SJSA1 (cell line): ENCODE results near the gene SERPINF2. TPM values are rescaled to one million over a fixed set of nuclear protein-coding genes. Genes with fewer than 3 reads are reported as not detected.
"Not testable (repeated sequence)": the region's sequence is repeated elsewhere in the genome, so short reads cannot be mapped to it uniquely, and the experiment has no call there.

Experiments used
- DNase-seq, 2 experiments: peaks; one replicate each; pipeline ENCODE4 v3.0.0-alpha.2; 2015 to 2020; ENCODE audit warnings: low spot score in 2 of 2, low read depth in 1 of 2
- H3K27ac ChIP-seq: fragments of 250-450 bp; sonication (Bioruptor Pico); 2 replicates; pipeline ENCODE4 v1.5.1; 2020; ENCODE audit warnings: mild to moderate bottlenecking, moderate library complexity
- H3K27me3 ChIP-seq: fragments of 250-450 bp; sonication (Bioruptor Pico); replicated peaks from 2 replicates; pipeline ENCODE4 v1.5.1; 2020; ENCODE audit warnings: mild to moderate bottlenecking, moderate library complexity
- H3K36me3 ChIP-seq: fragments of 250-450 bp; sonication (Bioruptor Pico); 2 replicates; pipeline ENCODE4 v1.5.1; 2020; ENCODE audit warnings: mild to moderate bottlenecking
- H3K4me1 ChIP-seq: fragments of 250-450 bp; sonication (Bioruptor Pico); replicated peaks from 2 replicates; pipeline ENCODE4 v1.6.1; 2021; ENCODE audit warnings: mild to moderate bottlenecking
- H3K4me3 ChIP-seq: fragments of 250-450 bp; sonication (Bioruptor Pico); 2 replicates; pipeline ENCODE4 v1.5.1; 2020; ENCODE audit warnings: mild to moderate bottlenecking
- H3K9me3 ChIP-seq: fragments of 250-450 bp; sonication (Bioruptor Pico); replicated peaks from 2 replicates; pipeline ENCODE4 v1.5.1; 2020; ENCODE audit warnings: mild to moderate bottlenecking
- total RNA-seq: library from RNA; depleted of rRNA; stranded (reverse); fragments of >200 nt; shearing (Covaris generic); gene quantifications from 2 replicates; pipeline ENCODE4 v1.2.3, GENCODE V29; 2014

SERPINF2 gene
- total RNA-seq, 1 experiment from 2014 or later, result not detected

DNA sequence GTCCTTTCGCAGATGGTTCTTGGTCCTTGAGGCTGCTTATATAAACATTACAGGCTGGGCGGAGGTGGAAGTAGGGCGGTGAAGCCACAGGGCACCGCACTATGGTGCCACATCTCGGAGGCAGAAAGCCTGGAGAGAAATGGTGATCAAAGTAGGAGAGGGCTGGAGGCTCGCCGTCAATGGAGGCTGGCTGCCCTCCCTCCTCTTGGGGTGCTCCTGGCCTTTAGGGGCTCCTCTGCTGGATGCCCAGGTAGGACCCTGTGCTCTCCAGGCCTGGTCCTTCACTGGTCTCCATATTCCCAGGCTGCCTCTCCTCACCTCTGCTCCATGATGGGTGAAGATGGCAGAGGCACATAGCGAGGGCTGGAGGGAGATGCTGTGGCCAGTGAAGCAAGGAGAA lies 30.4 kb upstream of the SERPINF2 start:
- Histone ChIP-seq H3K4me3 (no peak overlapping the region), H3K27me3 (no peaks in the 10 kb centered on the region), H3K27ac (no peak overlapping the region), H3K36me3 (peaks cover 62% of the 10 kb centered on the region), H3K4me1 (peaks cover 36% of the 10 kb centered on the region), H3K9me3 (no peaks in the 10 kb centered on the region)
- DNase-seq, result no peak

DNA sequence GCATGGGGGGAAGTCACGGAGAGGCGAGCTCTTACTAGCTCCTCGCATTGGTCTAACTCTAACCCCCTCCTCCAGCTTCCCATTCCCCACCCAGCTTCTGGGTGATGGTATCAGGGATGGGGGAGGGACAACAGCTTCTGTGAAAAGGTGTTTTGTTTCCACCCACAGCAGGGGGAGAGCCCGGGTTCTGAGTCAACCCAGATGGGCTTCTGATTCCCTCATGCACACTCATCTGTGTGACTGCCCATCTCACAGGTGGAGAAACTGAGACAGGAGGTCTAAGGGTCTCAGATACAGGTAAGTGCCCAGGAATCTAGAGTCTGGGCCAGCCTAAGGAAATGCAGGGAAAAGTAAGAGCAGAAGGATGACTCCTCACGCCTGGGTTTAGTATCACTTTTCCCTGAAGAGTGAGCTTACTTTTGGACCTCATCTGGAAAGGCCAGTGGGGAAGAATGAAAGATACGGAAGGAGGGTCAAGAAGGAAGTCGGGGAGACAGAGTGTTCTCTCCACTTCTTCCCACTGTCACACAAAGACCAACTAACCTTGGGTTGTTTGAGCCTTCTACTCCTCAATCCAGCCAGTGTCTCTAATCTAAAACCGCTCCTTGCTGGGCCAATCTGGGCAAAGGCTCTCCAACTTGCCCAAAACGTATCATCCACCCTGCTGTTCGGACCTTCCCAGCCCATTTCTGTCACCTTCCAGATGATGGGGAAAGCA lies 29.4 kb upstream of the SERPINF2 start:
- Histone ChIP-seq H3K4me1 (peaks cover 46% of the 10 kb centered on the region), H3K9me3 (no peaks in the 10 kb centered on the region), H3K27me3 (no peaks in the 10 kb centered on the region), H3K36me3 (peaks cover 58% of the 10 kb centered on the region), H3K27ac (peak overlapping the region; percentile 63; the same call in 1 of the 2 replicates), H3K4me3 (peak overlapping the region; percentile 51)
- DNase-seq, result no peak

DNA sequence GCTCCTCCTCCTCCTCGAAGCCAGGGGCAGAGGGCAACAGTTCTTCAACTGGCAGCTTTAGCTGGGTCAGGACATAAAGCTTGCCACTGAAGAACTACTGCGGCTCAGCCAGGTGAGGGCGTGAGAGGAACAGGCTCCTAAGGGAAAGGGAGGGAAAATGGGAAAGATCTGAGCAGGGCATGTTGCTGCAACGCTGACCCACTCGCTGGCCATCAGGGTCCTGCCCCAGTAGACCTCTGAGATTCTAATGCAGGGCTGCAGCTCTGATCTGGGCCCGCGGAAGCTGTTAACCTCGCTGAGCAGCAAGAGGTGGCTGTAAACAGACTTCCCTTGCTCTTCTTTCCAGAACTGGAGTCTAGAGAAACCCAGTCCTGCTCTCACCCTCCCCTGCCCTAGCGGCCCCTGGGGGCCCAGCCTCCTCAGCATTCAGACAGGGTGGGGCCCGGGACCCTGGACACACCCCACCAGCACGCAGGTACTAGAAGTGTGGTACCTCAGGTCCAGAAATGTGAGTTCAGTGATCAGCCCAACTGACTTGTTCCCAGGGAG lies 28.7 kb upstream of the SERPINF2 start:
- H3K4me3 ChIP-seq, result peak overlapping the region; percentile 51
- H3K27me3 ChIP-seq, result no peaks in the 10 kb centered on the region
- H3K9me3 ChIP-seq, result no peaks in the 10 kb centered on the region
- H3K36me3 ChIP-seq, result peaks cover 53% of the 10 kb centered on the region
- peak overlapping the region; percentile 63 for H3K27ac ChIP-seq
- peaks cover 48% of the 10 kb centered on the region for H3K4me1 ChIP-seq
- peak in 1 of 2 experiments; percentile 44 for DNase-seq

DNA sequence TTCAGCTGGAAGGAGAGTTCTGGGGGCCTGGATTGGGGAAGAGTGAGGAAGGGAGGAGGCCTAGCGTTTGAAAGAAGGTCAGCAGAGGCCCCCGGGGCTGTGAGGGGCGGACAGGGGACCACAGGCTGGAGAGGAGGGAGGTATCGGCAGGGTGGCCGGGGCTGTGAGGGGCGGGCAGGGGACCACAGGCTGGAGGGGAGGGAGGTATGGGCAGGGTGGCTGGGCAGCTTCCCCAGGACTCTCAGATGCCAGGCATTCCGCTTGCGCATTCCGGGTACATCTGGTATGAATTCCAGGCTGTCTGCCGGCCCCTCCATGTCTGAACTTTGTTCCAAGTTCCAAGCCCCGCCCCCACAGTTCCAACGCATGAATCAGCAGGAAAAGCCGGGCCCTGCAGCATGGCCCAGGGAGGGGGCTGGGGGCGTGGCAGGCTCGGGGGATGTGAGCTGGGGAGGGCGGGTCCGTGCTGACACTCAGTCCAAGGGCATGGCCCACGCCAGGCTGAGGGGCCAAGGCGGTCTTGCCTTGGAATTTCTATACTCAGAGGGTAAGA lies 28.2 kb upstream of the SERPINF2 start:
- Histone ChIP-seq H3K36me3 (peaks cover 53% of the 10 kb centered on the region), H3K4me3 (peak overlapping the region; percentile 51), H3K4me1 (peaks cover 48% of the 10 kb centered on the region), H3K27ac (peak overlapping the region; percentile 88), H3K27me3 (no peaks in the 10 kb centered on the region), H3K9me3 (no peaks in the 10 kb centered on the region)
- peak; percentile 95 to 100 for DNase-seq

DNA sequence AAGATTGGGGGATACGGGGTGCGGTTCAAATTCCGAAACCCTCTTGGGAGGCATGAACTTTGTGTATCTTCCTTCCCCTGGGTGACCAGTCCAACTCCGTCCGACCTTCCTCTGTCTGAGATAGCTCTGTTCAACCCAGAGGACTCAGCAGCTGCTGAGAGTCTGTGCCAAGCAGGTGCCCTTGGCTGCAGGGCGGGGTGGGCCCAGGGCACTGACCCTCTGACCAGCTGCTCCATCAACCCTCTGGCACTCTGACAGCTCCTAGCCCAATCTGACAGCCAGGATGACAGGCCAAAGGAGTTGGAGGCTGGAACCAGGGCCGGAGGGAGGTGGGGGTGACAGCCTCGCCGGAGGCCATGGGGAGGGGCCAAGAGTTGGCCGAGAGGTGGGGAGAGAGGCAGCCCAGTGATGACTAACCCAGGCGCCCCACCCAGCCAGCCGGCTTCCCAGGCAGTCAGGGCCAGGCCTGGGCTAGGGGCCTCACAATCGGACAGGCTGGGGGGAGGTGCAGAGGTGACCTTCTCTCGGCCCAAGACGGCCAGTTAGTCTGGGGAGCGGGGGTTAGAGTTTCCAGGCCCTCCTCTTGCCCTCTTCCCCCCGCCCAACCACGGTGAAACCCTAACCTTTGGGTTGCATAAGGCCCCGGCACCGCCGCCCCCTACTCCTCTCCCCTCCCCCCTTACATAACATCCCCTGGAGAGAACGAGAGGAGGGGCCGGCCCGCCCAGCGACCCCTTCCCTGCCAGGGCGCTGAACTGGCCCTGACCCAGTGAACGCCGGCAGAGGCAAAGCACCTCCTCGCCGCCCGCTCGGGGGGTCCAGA lies 27.5 kb upstream of the SERPINF2 start:
- peak overlapping the region; percentile 51 for H3K4me3 ChIP-seq
- H3K36me3 ChIP-seq, result peaks cover 50% of the 10 kb centered on the region
- no peaks in the 10 kb centered on the region for H3K9me3 ChIP-seq
- H3K27ac ChIP-seq, result peak overlapping the region; percentile 88
- H3K4me1 ChIP-seq, result peaks cover 44% of the 10 kb centered on the region
- DNase-seq, result peak; percentile 94 to 96
- H3K27me3 ChIP-seq, result no peaks in the 10 kb centered on the region

DNA sequence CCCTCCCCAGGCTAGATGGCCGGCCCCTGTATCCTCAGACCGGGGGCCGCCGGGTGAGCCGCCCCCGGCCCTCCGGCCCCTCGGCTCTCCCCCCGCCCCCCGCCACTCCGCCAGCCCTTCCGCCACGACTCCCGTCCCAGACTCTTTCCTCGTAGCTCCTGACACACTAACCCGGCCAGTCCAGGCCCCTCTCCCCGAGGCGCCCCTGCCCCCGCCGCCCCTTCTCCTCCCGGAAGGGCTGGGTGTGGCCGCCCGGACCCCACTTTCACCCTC lies 26.9 kb upstream of the SERPINF2 start:
- Histone ChIP-seq H3K9me3 (no peaks in the 10 kb centered on the region), H3K36me3 (peaks cover 46% of the 10 kb centered on the region), H3K4me3 (peak overlapping the region; percentile 51), H3K27ac (peak overlapping the region; percentile 88), H3K27me3 (no peaks in the 10 kb centered on the region), H3K4me1 (peaks cover 39% of the 10 kb centered on the region)
- no peak for DNase-seq

DNA sequence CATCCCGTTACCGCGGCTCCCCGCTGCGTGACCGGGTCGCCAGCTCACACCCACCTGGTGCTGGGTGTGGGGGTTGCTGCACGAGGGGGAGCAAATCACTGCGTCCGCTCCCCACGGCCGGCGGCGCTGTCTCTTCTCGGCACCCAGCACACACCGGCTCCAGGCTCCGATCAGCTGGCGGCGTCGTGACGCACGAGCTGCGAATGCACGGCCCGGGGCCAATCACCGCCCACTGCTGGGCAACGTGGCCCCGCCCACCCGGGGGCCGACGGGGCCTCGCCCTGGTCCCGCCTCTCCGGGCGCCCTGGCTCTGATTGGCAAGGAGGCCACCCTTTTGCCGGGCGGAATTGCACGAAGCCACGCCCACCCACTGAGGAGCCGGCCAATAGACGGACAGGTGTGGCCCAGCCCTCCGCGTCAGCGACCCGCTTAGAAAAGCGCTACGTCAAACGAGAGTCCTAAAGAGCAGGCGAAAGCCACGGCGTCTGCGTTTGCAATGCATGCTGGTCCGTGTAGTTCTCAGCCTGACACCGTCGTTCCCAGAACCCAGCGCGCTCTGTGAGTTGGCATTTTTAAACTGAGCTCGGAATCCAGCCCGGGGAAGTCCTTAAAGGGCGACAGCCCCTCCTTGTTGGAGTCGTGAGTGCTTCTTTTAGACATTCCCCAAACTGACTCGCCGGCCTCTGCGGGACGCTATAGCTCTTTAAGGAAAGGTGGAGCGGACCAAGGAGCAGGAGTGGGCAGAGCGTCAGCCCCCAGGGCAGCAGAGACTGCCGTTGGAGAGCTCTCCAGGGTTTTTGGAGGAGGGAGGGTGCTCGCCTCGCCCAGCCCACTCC lies 26.4 kb upstream of the SERPINF2 start:
- no peaks in the 10 kb centered on the region for H3K9me3 ChIP-seq
- peak overlapping the region; percentile 51 for H3K4me3 ChIP-seq
- H3K36me3 ChIP-seq, result peaks cover 41% of the 10 kb centered on the region
- H3K4me1 ChIP-seq, result peaks cover 35% of the 10 kb centered on the region
- peak overlapping the region; percentile 99 for H3K27ac ChIP-seq
- DNase-seq, result peak; percentile 100
- H3K27me3 ChIP-seq, result no peaks in the 10 kb centered on the region

DNA sequence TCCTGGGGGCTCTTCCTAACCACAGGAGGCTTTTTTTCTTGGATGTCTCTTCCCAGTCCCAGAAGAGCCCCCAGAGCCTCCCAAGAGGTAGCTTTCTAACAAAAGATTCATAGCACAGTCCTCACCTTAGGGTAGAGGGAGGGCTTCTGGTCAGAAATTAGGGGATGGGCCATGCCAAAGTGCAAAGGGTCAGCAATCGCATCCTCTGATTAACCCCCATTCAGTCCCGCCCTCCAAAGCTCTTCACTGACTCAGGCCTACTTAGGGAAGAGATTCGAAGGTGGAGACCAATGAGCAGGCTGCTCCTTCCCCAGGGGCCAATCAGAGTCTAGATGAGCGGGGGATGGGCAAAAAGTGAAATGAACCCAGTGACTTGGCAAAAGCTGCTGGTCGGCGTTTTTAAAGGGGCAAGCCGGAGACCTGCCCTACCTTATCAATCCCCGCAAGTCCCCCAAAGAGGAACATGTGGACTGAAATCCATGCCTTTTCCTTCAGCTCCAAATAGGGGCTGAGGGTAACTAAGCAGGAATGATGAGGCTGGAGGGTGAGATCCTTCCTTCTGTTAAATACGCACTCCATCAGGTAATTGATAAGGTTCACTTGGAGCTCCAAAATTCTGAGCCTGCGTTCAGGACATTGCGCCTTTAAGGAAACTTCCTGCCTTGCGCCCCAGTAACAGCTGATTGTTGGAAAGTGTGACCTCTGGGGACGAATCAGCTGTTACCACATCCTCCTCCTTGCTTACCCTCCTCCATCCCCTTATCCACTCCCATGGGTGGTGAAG lies 25.6 kb upstream of the SERPINF2 start:
- H3K9me3 ChIP-seq, result no peaks in the 10 kb centered on the region
- H3K36me3 ChIP-seq, result peaks cover 33% of the 10 kb centered on the region
- DNase-seq, result peak; percentile 97 to 98
- H3K27ac ChIP-seq, result peak overlapping the region; percentile 99
- H3K27me3 ChIP-seq, result no peaks in the 10 kb centered on the region
- H3K4me1 ChIP-seq, result peaks cover 37% of the 10 kb centered on the region
- peak overlapping the region; percentile 51 for H3K4me3 ChIP-seq

DNA sequence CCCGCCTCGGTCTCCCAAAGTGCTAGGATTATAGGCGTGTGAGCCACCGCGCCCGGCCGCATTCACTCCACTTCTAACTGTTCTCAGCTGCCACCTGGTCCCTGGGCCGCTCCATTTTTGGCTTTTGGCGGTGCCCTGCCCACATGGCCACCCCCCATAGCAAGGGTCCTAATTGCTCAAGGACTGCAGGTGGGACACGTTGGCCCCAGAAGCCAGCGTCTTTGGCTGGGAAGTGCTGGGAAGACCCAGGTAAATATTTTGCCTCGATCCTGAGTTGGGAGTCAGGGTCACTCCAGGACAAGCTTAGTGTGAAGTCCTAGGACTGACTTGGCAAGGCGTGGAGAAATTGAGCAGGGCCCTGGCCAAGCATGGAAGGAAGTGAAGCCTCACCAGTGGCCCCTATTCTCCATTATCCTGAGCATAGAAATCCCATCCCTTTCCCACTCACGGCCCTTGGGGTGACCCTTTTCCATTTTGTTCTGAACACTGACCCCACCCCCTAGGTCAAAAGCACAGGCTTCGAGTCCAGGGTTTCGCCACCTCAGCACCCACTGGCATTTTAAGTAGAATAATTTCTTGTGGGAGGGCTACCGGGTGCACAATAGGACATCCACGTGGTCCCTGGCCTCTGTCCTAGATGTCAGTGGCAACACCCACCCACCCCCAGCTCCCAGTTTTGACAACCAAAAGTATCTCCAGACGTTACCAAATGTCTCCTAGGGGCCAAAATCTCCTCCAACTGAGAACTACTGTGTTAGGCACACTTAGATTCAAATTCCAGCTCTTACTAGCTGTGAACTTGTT lies 24.1 kb upstream of the SERPINF2 start:
- H3K27me3 ChIP-seq, result no peaks in the 10 kb centered on the region

DNA sequence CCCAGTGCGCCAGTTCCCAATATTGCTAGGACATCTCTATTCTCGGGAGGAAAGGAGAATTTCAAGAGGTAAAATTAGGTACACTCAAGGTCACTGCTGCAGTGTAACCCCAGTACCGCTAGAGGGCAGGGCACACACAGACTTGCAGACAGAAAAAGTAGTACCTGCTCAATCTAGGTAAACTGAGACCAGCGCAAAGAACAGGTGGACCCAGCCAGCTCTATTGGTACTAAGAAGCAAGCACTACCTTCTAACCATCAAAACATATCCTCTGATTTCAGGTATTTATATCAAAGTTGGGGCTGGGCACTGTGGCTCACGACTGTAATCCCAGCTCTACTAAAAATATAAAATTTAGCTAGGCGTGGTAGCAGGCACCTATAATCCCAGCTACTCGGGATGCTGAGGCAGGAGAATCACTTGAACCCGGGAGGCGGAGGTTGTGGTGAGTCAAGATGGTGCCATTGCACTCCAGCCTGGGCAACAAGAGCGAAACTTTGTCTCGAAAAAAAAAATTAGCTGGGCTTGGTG lies 21.8 kb upstream of the SERPINF2 start:
- Histone ChIP-seq H3K9me3 (no peaks in the 10 kb centered on the region), H3K27me3 (no peaks in the 10 kb centered on the region), H3K4me1 (peaks cover 46% of the 10 kb centered on the region), H3K36me3 (peaks cover 3% of the 10 kb centered on the region; the same call in 1 of the 2 replicates), H3K27ac (no peak overlapping the region), H3K4me3 (no peak overlapping the region)
- DNase-seq, result peak; percentile 46 to 51

More for the DNA sequence above, 24.1 kb upstream of the SERPINF2 start:
- no peak overlapping the region for H3K4me3 ChIP-seq
- H3K4me1 ChIP-seq, result peaks cover 35% of the 10 kb centered on the region
- H3K27ac ChIP-seq, result no peak overlapping the region
- DNase-seq, result peak in 1 of 2 experiments; percentile 40
- H3K9me3 ChIP-seq, result no peaks in the 10 kb centered on the region
- peaks cover 18% of the 10 kb centered on the region for H3K36me3 ChIP-seq

DNA sequence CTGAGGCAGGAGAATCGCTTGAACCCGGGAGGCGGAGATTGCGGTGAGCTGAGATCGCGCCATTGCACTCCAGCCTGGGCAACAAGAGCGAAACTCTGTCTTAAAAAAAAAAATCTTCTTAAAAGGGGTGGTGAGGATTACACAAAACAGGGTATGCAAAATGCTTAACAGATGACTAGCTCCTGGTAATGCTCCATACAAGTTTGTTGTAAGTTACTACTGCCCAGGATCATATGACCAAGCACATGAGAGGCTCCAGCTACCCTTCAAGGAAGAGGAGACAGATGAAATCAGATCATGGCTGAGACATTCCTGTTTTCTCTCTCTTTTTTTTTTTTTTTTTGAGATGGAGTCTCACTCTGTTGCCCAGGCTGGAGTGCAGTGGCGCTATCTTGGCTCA lies 20.6 kb upstream of the SERPINF2 start:
- H3K27ac ChIP-seq, H3K4me3 ChIP-seq, H3K27me3 ChIP-seq, H3K9me3 ChIP-seq, DNase-seq, H3K36me3 ChIP-seq: not testable (repeated sequence)
- peaks cover 46% of the 10 kb centered on the region for H3K4me1 ChIP-seq

DNA sequence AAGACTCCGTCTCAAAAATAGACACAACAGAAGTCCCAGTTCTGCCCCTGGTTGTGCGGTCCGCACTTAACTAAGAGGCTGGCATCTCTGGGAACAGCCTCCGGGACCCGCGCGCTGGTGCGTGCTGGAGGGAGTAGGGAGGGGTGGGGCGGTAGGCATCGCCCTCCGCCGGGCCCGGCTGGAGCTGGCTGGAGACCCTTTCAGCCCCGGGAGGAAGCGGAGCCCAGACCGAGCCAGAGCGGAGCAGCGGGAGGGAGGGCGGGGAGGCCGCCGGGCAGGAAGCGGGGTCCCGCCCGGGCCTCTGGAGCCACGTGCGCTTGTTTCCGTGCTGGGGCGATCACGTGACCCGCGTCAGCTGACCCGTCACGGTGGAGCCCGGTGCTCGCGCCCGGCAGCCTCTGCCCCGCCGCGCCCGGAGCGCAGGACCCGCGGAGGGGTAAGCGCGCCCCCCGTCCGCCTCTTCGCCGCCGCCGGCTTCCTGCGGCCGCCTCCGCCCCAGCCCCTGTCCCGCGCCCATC lies 18.3 kb upstream of the SERPINF2 start, which contains the start of gene WDR81:
Gene WDR81, plus strand, starts transcription at position 354 of the 518 bp plus-strand sequence. CDS start 256 bp downstream, outside the sequence.
- Histone ChIP-seq H3K4me1 (peaks cover 34% of the 10 kb centered on the region), H3K36me3 (peaks cover 18% of the 10 kb centered on the region), H3K27ac (peak within 1 kb of the TSS; percentile 65), H3K9me3 (no peaks in the 10 kb centered on the region), H3K4me3 (peak within 1 kb of the TSS; percentile 84), H3K27me3 (no peaks in the 10 kb centered on the region)
- DNase-seq, result peak; percentile 48 to 83
